Left kidney (tissue), 8 donors: Measurements from ENCODE around the gene TTC9. TPM values are rescaled to one million over a fixed set of nuclear protein-coding genes. Genes with fewer than 3 reads are reported as not detected.

ENCODE experiments used
- DNase-seq: peaks from one replicate; pipeline ENCODE4 v3.0.0-alpha.2; 2013
- long read RNA-seq, 8 donors: transcript quantifications; one replicate each; lab custom pipeline, GENCODE V29; 2026
- polyA plus RNA-seq: library from polyadenylated mRNA; unstranded; fragments of 120-200 nt; gene quantifications from one replicate; pipeline ENCODE4 v1.2.1, GENCODE V29; 2013; ENCODE audit not compliant: insufficient read length

TTC9 gene
- polyA plus RNA-seq: 2.8 TPM
- long read RNA-seq, donor 1, full-length matches to known transcripts: 3 of 3 reads
- long read RNA-seq, donor 1, partial matches to known transcripts: 0 of 3 reads
- long read RNA-seq, donor 1, other reads (novel, unspliced or antisense): 0 of 3 reads
- long read RNA-seq, donor 2, full-length matches to known transcripts: 3 of 3 reads
- long read RNA-seq, donor 2, partial matches to known transcripts: 0 of 3 reads
- long read RNA-seq, donor 2, other reads (novel, unspliced or antisense): 0 of 3 reads
- long read RNA-seq, donor 3, full-length matches to known transcripts: 5 of 5 reads
- long read RNA-seq, donor 3, partial matches to known transcripts: 0 of 5 reads
- long read RNA-seq, donor 3, other reads (novel, unspliced or antisense): 0 of 5 reads
- long read RNA-seq, donor 4: 0 reads
- long read RNA-seq, donor 5, full-length matches to known transcripts: 3 of 8 reads
- long read RNA-seq, donor 5, partial matches to known transcripts: 5 of 8 reads
- long read RNA-seq, donor 5, other reads (novel, unspliced or antisense): 0 of 8 reads
- long read RNA-seq, donor 6, full-length matches to known transcripts: 3 of 3 reads
- long read RNA-seq, donor 6, partial matches to known transcripts: 0 of 3 reads
- long read RNA-seq, donor 6, other reads (novel, unspliced or antisense): 0 of 3 reads
- long read RNA-seq, donor 7, full-length matches to known transcripts: 8 of 8 reads
- long read RNA-seq, donor 7, partial matches to known transcripts: 0 of 8 reads
- long read RNA-seq, donor 7, other reads (novel, unspliced or antisense): 0 of 8 reads
- long read RNA-seq, donor 8, full-length matches to known transcripts: 2 of 2 reads
- long read RNA-seq, donor 8, partial matches to known transcripts: 0 of 2 reads
- long read RNA-seq, donor 8, other reads (novel, unspliced or antisense): 0 of 2 reads

- DNase-seq: peak; percentile 13
Measured at GRCh38 chr14:70641548-70642302, at the start of gene TTC9. Gene TTC9, plus strand, starts transcription at chr14:70641916. Its CDS starts 214 bp downstream, at chr14:70642130.

- DNase-seq: no peak
Measured at GRCh38 chr14:70594461-70594860, 47.3 kb upstream of the TTC9 start.

GRCh38 chr14:70595443-70596185 is 46.1 kb upstream of the TTC9 start:
- DNase-seq: no peak

- DNase-seq: no peak
Measured at GRCh38 chr14:70597731-70598130, 44.0 kb upstream of the TTC9 start.

GRCh38 chr14:70599345-70599744 is 42.4 kb upstream of the TTC9 start:
- DNase-seq: no peak

- peak; percentile 94 for DNase-seq
Measured at GRCh38 chr14:70600382-70601157, 41.1 kb upstream of the TTC9 start, which contains the start of gene MED6. Gene MED6, minus strand, starts transcription at chr14:70600655. Its CDS starts 18 bp downstream, at chr14:70600637.

- DNase-seq: no peak
Measured at GRCh38 chr14:70601162-70601561, 40.6 kb upstream of the TTC9 start.

- no peak for DNase-seq
Measured at GRCh38 chr14:70602254-70602653, 39.5 kb upstream of the TTC9 start.

GRCh38 chr14:70611216-70611615 is 30.5 kb upstream of the TTC9 start:
- no peak for DNase-seq

- DNase-seq: no peak
Measured at GRCh38 chr14:70616646-70617045, 25.1 kb upstream of the TTC9 start.

GRCh38 chr14:70618314-70618713 is 23.4 kb upstream of the TTC9 start:
- DNase-seq: no peak

GRCh38 chr14:70619708-70620107 is 22.0 kb upstream of the TTC9 start:
- no peak for DNase-seq

GRCh38 chr14:70622111-70622712 is 19.5 kb upstream of the TTC9 start:
- peak; percentile 20 for DNase-seq

GRCh38 chr14:70624972-70625371 is 16.7 kb upstream of the TTC9 start:
- DNase-seq: peak; percentile 2

- no peak for DNase-seq
Measured at GRCh38 chr14:70631948-70632347, 9.8 kb upstream of the TTC9 start.

- DNase-seq: no peak
Measured at GRCh38 chr14:70635971-70636595, 5.6 kb upstream of the TTC9 start.

GRCh38 chr14:70638416-70638815 is 3.3 kb upstream of the TTC9 start:
- no peak for DNase-seq

- peak; percentile 20 for DNase-seq
Measured at GRCh38 chr14:70640938-70641547, 673 bp upstream of the TTC9 start.
